ENCODE results near the gene SIKE1.
"Not testable (repeated sequence)": the region's sequence is repeated elsewhere in the genome, so short reads cannot be mapped to it uniquely, and the experiment has no call there.

The SIKE1 gene

GRCh38 chr1:114755006-114755931 is 25.2 kb downstream of the SIKE1 start:
- DNase-seq (ENCODE audit: low read depth): no peak

GRCh38 chr1:114753702-114754101 is 26.8 kb downstream of the SIKE1 start:
- DNase-seq (ENCODE audit: low read depth): not testable (repeated sequence)

- DNase-seq (ENCODE audit: low read depth): no peak
Observed at GRCh38 chr1:114753143-114753542, 27.3 kb downstream of the SIKE1 start.

GRCh38 chr1:114750780-114751179 is 29.7 kb downstream of the SIKE1 start:
- DNase-seq (ENCODE audit: low read depth): no peak

- no peak for DNase-seq (ENCODE audit: low read depth)
Observed at GRCh38 chr1:114749835-114750234, 30.6 kb downstream of the SIKE1 start.

GRCh38 chr1:114746450-114747121 is 33.9 kb downstream of the SIKE1 start:
- no peak for DNase-seq (ENCODE audit: low read depth)

- no peak for DNase-seq (ENCODE audit: low read depth)
Observed at GRCh38 chr1:114745291-114745690, 35.2 kb downstream of the SIKE1 start.

GRCh38 chr1:114741963-114742746 is 38.3 kb downstream of the SIKE1 start:
- no peak for DNase-seq (ENCODE audit: low read depth)

GRCh38 chr1:114740331-114740730 is 40.2 kb downstream of the SIKE1 start:
- DNase-seq (ENCODE audit: low read depth): no peak

- no peak for DNase-seq (ENCODE audit: low read depth)
Observed at GRCh38 chr1:114737314-114737849, 43.1 kb downstream of the SIKE1 start.

GRCh38 chr1:114735479-114735878 is 45.0 kb downstream of the SIKE1 start:
- DNase-seq (ENCODE audit: low read depth): no peak

GRCh38 chr1:114729782-114730181 is 50.7 kb downstream of the SIKE1 start:
- DNase-seq (ENCODE audit: low read depth): no peak

- DNase-seq (ENCODE audit: low read depth): no peak
Observed at GRCh38 chr1:114728553-114728952, 51.9 kb downstream of the SIKE1 start.

GRCh38 chr1:114725230-114725629 is 55.3 kb downstream of the SIKE1 start:
- DNase-seq (ENCODE audit: low read depth): no peak

- DNase-seq (ENCODE audit: low read depth): no peak
Observed at GRCh38 chr1:114723915-114724314, 56.6 kb downstream of the SIKE1 start.

GRCh38 chr1:114723457-114723856 is 57.0 kb downstream of the SIKE1 start:
- DNase-seq (ENCODE audit: low read depth): no peak

- no peak for DNase-seq (ENCODE audit: low read depth)
Observed at GRCh38 chr1:114720492-114720891, 60.0 kb downstream of the SIKE1 start.
